AG09319 (cell line): ENCODE measurements around the gene VRK2.

Experiments
- DNase-seq: peaks from one replicate; pipeline ENCODE4 v3.0.0-alpha.2; 2010; ENCODE audit warnings: low read depth; ENCODE audit errors: extremely low read depth
- CTCF ChIP-seq: IDR thresholded peaks from 2 replicates; pipeline ENCODE4 v1.5.1; 2011; ENCODE audit warnings: low read depth, mild to moderate bottlenecking, inconsistent platforms, low read length, moderate library complexity

Gene VRK2

GRCh38 chr2:58194458-58194857 is 147.9 kb downstream of the VRK2 start:
- DNase-seq = no peak
- TF ChIP-seq CTCF = no peak

GRCh38 chr2:58195662-58196061 is 149.1 kb downstream of the VRK2 start:
- no peak for DNase-seq
- TF ChIP-seq CTCF = no peak

GRCh38 chr2:58197894-58198293 is 151.3 kb downstream of the VRK2 start:
- TF ChIP-seq CTCF = no peak
- DNase-seq = no peak

- no peak for TF ChIP-seq CTCF
- DNase-seq = no peak
These were observed 155.8 kb downstream of the VRK2 start for GRCh38 chr2:58202404-58202803.

- no peak for DNase-seq
- no peak for TF ChIP-seq CTCF
These were observed 156.4 kb downstream of the VRK2 start for GRCh38 chr2:58203018-58203417.

GRCh38 chr2:58204195-58204959 is 157.8 kb downstream of the VRK2 start:
- DNase-seq = no peak
- no peak for TF ChIP-seq CTCF

GRCh38 chr2:58206785-58207184 is 160.2 kb downstream of the VRK2 start:
- no peak for DNase-seq
- TF ChIP-seq CTCF = no peak
